Activated naive CD4-positive, alpha-beta T cell treated with anti-CD3 and anti-CD28 coated beads, Interleukin-2, amount 10 ng/mL, durations not matched to agents 7 days and 5 days (primary cell): ENCODE data around the gene PTPRD.

ENCODE experiments used
- CTCF ChIA-PET: fragments of 350-600 bp; sonication (Branson Sonifier 250); formaldehyde crosslinking; loops from one replicate; lab custom pipeline; 2021; ENCODE audit warnings: antibody characterized with exemption; lab: Charles Lee
- DNase-seq: peaks from one replicate; pipeline ENCODE4 v3.0.0-alpha.2; 2020
- H3K27ac Mint-ChIP-seq: one replicate; pipeline ENCODE4 v1.8.0; 2021; ENCODE audit warnings: mild to moderate bottlenecking, moderate library complexity, mixed read lengths
- H3K27me3 Mint-ChIP-seq: one replicate; pipeline ENCODE4 v1.8.0; 2021; ENCODE audit warnings: mild to moderate bottlenecking, mixed read lengths
- H3K36me3 Mint-ChIP-seq: one replicate; pipeline ENCODE4 v1.8.0; 2021; ENCODE audit warnings: mixed read lengths
- H3K4me1 Mint-ChIP-seq: one replicate; pipeline ENCODE4 v1.8.0; 2021; ENCODE audit warnings: mixed read lengths
- H3K4me3 Mint-ChIP-seq: one replicate; pipeline ENCODE4 v1.8.0; 2021; ENCODE audit warnings: mild to moderate bottlenecking, moderate library complexity, mixed read lengths
- H3K9me3 Mint-ChIP-seq: one replicate; pipeline ENCODE4 v1.8.0; 2021; ENCODE audit warnings: mixed read lengths

PTPRD gene

DNA sequence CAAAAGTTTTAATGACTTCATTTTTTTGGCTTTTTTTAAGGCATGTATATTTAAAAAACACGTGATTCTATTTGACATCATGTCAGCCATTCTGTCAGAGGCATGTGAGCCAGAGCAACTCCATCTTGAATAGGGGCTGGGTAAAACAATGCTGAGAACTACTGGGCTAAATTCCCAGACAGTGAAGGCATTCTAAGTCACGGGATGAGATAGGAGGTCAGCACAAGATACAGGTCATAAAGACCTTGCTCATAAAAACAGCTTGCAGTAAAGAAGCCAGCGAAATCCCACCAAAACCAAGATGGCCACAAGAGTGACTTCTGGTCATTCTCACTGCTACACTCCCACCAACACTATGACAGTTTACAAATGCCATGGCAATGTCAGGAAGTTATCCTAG is 1812.6 kb downstream of the PTPRD start:
- no peak for DNase-seq
- no peak overlapping the region for H3K4me3 Mint-ChIP-seq

DNA sequence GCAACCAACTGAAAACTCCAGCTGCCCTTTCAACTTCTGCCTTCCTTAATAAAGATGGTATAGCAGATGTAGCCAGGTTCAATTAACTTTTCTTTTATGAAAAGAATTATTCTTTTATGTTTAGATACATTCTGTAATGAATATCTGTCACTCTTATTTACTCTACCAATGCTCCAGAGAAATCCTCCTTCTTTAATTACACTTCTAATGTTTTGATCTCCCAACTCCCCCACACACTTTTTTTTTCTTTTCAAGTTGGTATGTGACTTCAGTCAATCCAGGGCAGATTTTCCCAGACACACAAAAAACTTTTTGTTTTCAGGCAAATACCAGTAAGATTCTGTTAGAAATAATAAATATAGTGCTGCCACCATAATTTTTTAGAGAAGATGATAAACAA is 1813.2 kb downstream of the PTPRD start:
- H3K36me3 Mint-ChIP-seq, result no peaks in the 10 kb centered on the region
- CTCF ChIA-PET, result no interaction called here
- H3K4me3 Mint-ChIP-seq, result no peak overlapping the region
- H3K9me3 Mint-ChIP-seq, result no peaks in the 10 kb centered on the region
- DNase-seq, result no peak
- H3K27me3 Mint-ChIP-seq, result no peaks in the 10 kb centered on the region
- H3K4me1 Mint-ChIP-seq, result no peaks in the 10 kb centered on the region
- no peak overlapping the region for H3K27ac Mint-ChIP-seq

More for the DNA sequence above, 1812.6 kb downstream of the PTPRD start:
- H3K36me3 Mint-ChIP-seq, result no peaks in the 10 kb centered on the region
- H3K9me3 Mint-ChIP-seq, result no peaks in the 10 kb centered on the region
- H3K27ac Mint-ChIP-seq, result no peak overlapping the region
- no peaks in the 10 kb centered on the region for H3K4me1 Mint-ChIP-seq
- no peaks in the 10 kb centered on the region for H3K27me3 Mint-ChIP-seq
- CTCF ChIA-PET, result no interaction called here

- H3K27ac Mint-ChIP-seq, result no peak overlapping the region
- no peak overlapping the region for H3K4me3 Mint-ChIP-seq
- H3K9me3 Mint-ChIP-seq, result no peaks in the 10 kb centered on the region
- no peak for DNase-seq
- H3K4me1 Mint-ChIP-seq, result no peaks in the 10 kb centered on the region
- CTCF ChIA-PET, result no interaction called here
- H3K27me3 Mint-ChIP-seq, result no peaks in the 10 kb centered on the region
- H3K36me3 Mint-ChIP-seq, result no peaks in the 10 kb centered on the region
Measured at GRCh38 chr9:8799206-8799605, 1813.6 kb downstream of the PTPRD start.

DNA sequence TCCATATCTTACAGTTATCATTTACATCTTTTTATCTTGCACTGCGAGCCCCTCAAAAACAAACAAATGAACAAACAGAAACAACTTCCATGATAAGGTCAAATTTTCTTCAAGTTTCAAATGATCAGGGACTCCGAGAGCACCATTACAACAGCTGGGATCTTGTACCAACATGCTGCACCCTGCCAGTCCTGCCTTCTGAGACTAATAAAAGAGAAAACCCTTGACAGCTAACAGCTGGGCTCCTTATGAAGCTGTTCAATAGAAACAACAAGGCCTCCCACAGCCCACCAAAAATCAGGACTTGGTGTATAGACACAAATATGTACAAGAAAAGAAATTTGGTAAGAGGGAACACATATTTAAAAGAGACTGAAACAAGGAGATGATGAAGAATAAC is 1828.0 kb downstream of the PTPRD start:
- CTCF ChIA-PET, result no interaction called here
- DNase-seq, result no peak
- H3K4me1 Mint-ChIP-seq, result no peaks in the 10 kb centered on the region
- H3K27ac Mint-ChIP-seq, result no peak overlapping the region
- H3K9me3 Mint-ChIP-seq, result no peaks in the 10 kb centered on the region
- no peaks in the 10 kb centered on the region for H3K36me3 Mint-ChIP-seq
- no peaks in the 10 kb centered on the region for H3K27me3 Mint-ChIP-seq
- H3K4me3 Mint-ChIP-seq, result no peak overlapping the region

GRCh38 chr9:8783941-8784340 is 1828.9 kb downstream of the PTPRD start:
- no peak overlapping the region for H3K4me3 Mint-ChIP-seq

GRCh38 chr9:8782237-8782636 is 1830.6 kb downstream of the PTPRD start:
- CTCF ChIA-PET, result no interaction called here
- no peaks in the 10 kb centered on the region for H3K27me3 Mint-ChIP-seq
- no peaks in the 10 kb centered on the region for H3K36me3 Mint-ChIP-seq
- H3K4me1 Mint-ChIP-seq, result no peaks in the 10 kb centered on the region
- H3K27ac Mint-ChIP-seq, result no peak overlapping the region
- H3K4me3 Mint-ChIP-seq, result no peak overlapping the region
- no peak for DNase-seq
- no peaks in the 10 kb centered on the region for H3K9me3 Mint-ChIP-seq

More at GRCh38 chr9:8783941-8784340, 1828.9 kb downstream of the PTPRD start:
- no peak overlapping the region for H3K27ac Mint-ChIP-seq
- no peaks in the 10 kb centered on the region for H3K27me3 Mint-ChIP-seq
- CTCF ChIA-PET, result no interaction called here
- no peaks in the 10 kb centered on the region for H3K9me3 Mint-ChIP-seq
- H3K4me1 Mint-ChIP-seq, result no peaks in the 10 kb centered on the region
- no peak for DNase-seq
- H3K36me3 Mint-ChIP-seq, result no peaks in the 10 kb centered on the region

DNA sequence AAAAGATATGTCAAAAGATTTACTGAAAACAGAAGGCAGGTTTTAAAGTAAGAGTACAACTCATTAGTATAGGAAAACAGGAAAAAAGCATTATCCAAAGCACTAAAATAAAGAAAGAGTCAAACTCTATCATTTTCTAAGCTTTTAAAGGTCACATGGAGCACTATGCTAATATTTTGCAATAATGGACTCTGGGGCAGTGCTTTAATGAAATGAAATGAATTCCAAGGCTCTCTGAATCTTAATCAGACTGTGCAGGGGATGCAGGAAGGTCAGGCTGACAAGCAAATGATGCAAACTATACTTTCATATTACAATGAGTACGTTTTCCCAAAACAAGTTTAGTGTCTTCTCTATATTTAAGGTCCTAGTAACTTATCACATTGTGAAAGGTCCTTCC is 1831.3 kb downstream of the PTPRD start:
- DNase-seq, result no peak
- Mint-ChIP-seq H3K9me3 (no peaks in the 10 kb centered on the region), H3K4me1 (no peaks in the 10 kb centered on the region), H3K27me3 (no peaks in the 10 kb centered on the region), H3K27ac (no peak overlapping the region), H3K36me3 (no peaks in the 10 kb centered on the region), H3K4me3 (no peak overlapping the region)
- CTCF ChIA-PET, result no interaction called here

GRCh38 chr9:8780386-8780785 is 1832.4 kb downstream of the PTPRD start:
- Mint-ChIP-seq H3K4me3 (no peak overlapping the region), H3K36me3 (no peaks in the 10 kb centered on the region), H3K9me3 (no peaks in the 10 kb centered on the region), H3K27me3 (no peaks in the 10 kb centered on the region), H3K4me1 (no peaks in the 10 kb centered on the region), H3K27ac (no peak overlapping the region)
- no peak for DNase-seq
- CTCF ChIA-PET, result no interaction called here

DNA sequence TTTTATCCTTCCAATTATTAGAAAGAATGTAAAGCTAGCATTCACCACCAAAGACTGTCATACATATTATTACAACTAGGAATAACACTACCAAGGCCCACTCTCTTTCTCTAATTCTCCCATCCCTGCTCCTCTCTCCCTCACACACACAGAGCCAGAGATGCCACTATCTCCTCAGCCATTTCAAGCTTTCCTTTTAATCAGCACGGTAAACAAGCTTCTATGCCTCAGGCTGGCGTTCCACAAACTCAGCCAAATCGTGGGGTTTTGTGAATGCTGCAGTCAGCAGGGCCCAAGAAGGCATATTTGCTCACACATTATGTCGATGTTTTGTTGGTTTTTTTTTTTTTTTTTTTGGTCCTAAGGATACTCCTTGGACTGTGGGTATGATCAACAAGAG is 1833.3 kb downstream of the PTPRD start:
- Mint-ChIP-seq H3K27ac (no peak overlapping the region), H3K9me3 (no peaks in the 10 kb centered on the region), H3K4me1 (no peaks in the 10 kb centered on the region), H3K27me3 (no peaks in the 10 kb centered on the region), H3K36me3 (no peaks in the 10 kb centered on the region), H3K4me3 (no peak overlapping the region)
- no peak for DNase-seq
- CTCF ChIA-PET, result no interaction called here

- no peak overlapping the region for H3K27ac Mint-ChIP-seq
- H3K9me3 Mint-ChIP-seq, result no peaks in the 10 kb centered on the region
- H3K36me3 Mint-ChIP-seq, result no peaks in the 10 kb centered on the region
- CTCF ChIA-PET, result no interaction called here
- no peak overlapping the region for H3K4me3 Mint-ChIP-seq
- no peak for DNase-seq
- no peaks in the 10 kb centered on the region for H3K4me1 Mint-ChIP-seq
- no peaks in the 10 kb centered on the region for H3K27me3 Mint-ChIP-seq
Measured at GRCh38 chr9:8778356-8778755, 1834.4 kb downstream of the PTPRD start.

GRCh38 chr9:8772302-8772701 is 1840.5 kb downstream of the PTPRD start:
- no peaks in the 10 kb centered on the region for H3K9me3 Mint-ChIP-seq
- CTCF ChIA-PET, result no interaction called here
- no peaks in the 10 kb centered on the region for H3K36me3 Mint-ChIP-seq
- no peak overlapping the region for H3K4me3 Mint-ChIP-seq
- no peaks in the 10 kb centered on the region for H3K27me3 Mint-ChIP-seq
- no peak overlapping the region for H3K27ac Mint-ChIP-seq
- no peak for DNase-seq
- no peaks in the 10 kb centered on the region for H3K4me1 Mint-ChIP-seq

GRCh38 chr9:8769153-8769552 is 1843.6 kb downstream of the PTPRD start:
- Mint-ChIP-seq H3K4me3 (no peak overlapping the region), H3K36me3 (no peaks in the 10 kb centered on the region), H3K4me1 (no peaks in the 10 kb centered on the region), H3K9me3 (no peaks in the 10 kb centered on the region), H3K27ac (no peak overlapping the region), H3K27me3 (no peaks in the 10 kb centered on the region)
- CTCF ChIA-PET, result no interaction called here
- no peak for DNase-seq

- DNase-seq, result no peak
- no peak overlapping the region for H3K27ac Mint-ChIP-seq
Measured at GRCh38 chr9:8766096-8766495, 1846.7 kb downstream of the PTPRD start.

GRCh38 chr9:8764051-8764450 is 1848.8 kb downstream of the PTPRD start:
- Mint-ChIP-seq H3K36me3 (no peaks in the 10 kb centered on the region), H3K9me3 (no peaks in the 10 kb centered on the region), H3K27ac (no peak overlapping the region), H3K4me3 (no peak overlapping the region), H3K27me3 (no peaks in the 10 kb centered on the region), H3K4me1 (no peaks in the 10 kb centered on the region)
- no peak for DNase-seq
- CTCF ChIA-PET, result no interaction called here

More at GRCh38 chr9:8766096-8766495, 1846.7 kb downstream of the PTPRD start:
- CTCF ChIA-PET, result no interaction called here
- Mint-ChIP-seq H3K9me3 (no peaks in the 10 kb centered on the region), H3K4me3 (no peak overlapping the region), H3K4me1 (no peaks in the 10 kb centered on the region), H3K36me3 (no peaks in the 10 kb centered on the region), H3K27me3 (no peaks in the 10 kb centered on the region)

DNA sequence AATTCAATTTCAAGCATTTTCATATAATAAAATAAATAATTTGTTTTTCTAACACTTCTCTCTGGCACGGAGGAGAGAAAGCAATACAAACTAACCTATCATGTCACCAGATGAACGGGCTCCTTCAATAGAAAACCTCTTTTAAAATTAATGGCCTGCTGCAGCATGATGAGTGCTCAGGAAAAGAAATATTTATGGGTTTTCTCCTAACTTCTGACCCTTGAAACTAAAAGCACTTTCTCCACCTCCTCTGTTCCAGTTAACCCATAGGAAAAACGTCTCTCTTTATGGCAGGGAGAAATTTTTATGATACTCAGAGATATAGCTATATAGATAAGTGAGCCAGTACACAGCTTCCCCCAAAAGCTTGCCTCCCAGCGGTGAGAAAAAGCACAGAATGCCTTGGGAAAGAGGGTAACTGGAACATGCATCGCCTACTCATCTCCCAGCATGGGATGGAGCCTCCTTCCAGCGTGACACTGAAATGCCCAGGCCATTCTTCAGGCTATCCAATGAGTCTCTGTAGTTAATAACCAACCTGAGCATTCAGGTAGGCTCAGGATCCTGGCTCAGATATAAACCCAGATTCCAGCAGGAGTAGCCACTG is 1850.2 kb downstream of the PTPRD start:
- Mint-ChIP-seq H3K27me3 (no peaks in the 10 kb centered on the region), H3K4me3 (no peak overlapping the region), H3K36me3 (no peaks in the 10 kb centered on the region), H3K9me3 (no peaks in the 10 kb centered on the region), H3K27ac (no peak overlapping the region), H3K4me1 (no peaks in the 10 kb centered on the region)
- DNase-seq, result no peak
- CTCF ChIA-PET, result no interaction called here
